ENCODE measurements around the gene ITIH4.

GRCh38 chr3:52779837-52780585 is 50.5 kb downstream of the ITIH4 start:
- TF ChIP-seq CTCF (IDR thresholded peaks at IDR 0.05) (no peak), POLR2AphosphoS5 (IDR thresholded peaks at IDR 0.05) (no peak)

Measured in breast epithelium (tissue), 3 donors.